H9 (cell line): Measurements from ENCODE around the gene PPM1M. TPM values are rescaled to one million over a fixed set of nuclear protein-coding genes. Genes with fewer than 3 reads are reported as not detected.

ENCODE experiments used
- DNase-seq: peaks from one replicate; pipeline ENCODE4 v3.0.0-alpha.2; 2017
- H2AFZ ChIP-seq: one replicate; pipeline ENCODE4 v1.6.1; 2013; ENCODE audit warnings: mild to moderate bottlenecking, low read length, control low read depth, moderate library complexity
- H2AK5ac ChIP-seq: 2 replicates; pipeline ENCODE4 v1.6.1; 2013; ENCODE audit warnings: low read length, control low read depth, mixed read lengths; ENCODE audit not compliant: insufficient read length
- H2BK120ac ChIP-seq: one replicate; pipeline ENCODE4 v1.6.1; 2013; ENCODE audit warnings: low read depth, mild to moderate bottlenecking, low read length, control low read depth, inconsistent platforms; ENCODE audit not compliant: poor library complexity, severe bottlenecking
- H2BK12ac ChIP-seq: 2 replicates; pipeline ENCODE4 v1.6.1; 2013; ENCODE audit warnings: low read length, control low read depth, mixed read lengths, low read depth; ENCODE audit not compliant: insufficient read length
- H2BK15ac ChIP-seq: 2 replicates; pipeline ENCODE4 v1.6.1; 2013; ENCODE audit warnings: low read depth, low read length, control low read depth
- H2BK20ac ChIP-seq: one replicate; pipeline ENCODE4 v1.6.1; 2013; ENCODE audit warnings: low read depth, mild to moderate bottlenecking, low read length, control low read depth, inconsistent platforms; ENCODE audit not compliant: poor library complexity, severe bottlenecking
- H2BK5ac ChIP-seq: 2 replicates; pipeline ENCODE4 v1.6.1; 2013; ENCODE audit warnings: low read length, control low read depth, mixed read lengths; ENCODE audit not compliant: insufficient read length
- H3K14ac ChIP-seq: 2 replicates; pipeline ENCODE4 v1.6.1; 2013; ENCODE audit warnings: low read length, control low read depth; ENCODE audit not compliant: insufficient read depth
- H3K18ac ChIP-seq: 2 replicates; pipeline ENCODE4 v1.6.1; 2013; ENCODE audit warnings: low read depth, mild to moderate bottlenecking, mixed read lengths, low read length, control low read depth; ENCODE audit not compliant: insufficient read length
- H3K23ac ChIP-seq: 2 replicates; pipeline ENCODE4 v1.6.1; 2013; ENCODE audit warnings: low read length, control low read depth, mixed read lengths, low read depth; ENCODE audit not compliant: insufficient read length
- H3K23me2 ChIP-seq: 2 replicates; pipeline ENCODE4 v1.6.1; 2013; ENCODE audit warnings: low read depth, mild to moderate bottlenecking, mixed read lengths, low read length, control low read depth; ENCODE audit not compliant: insufficient read length, poor library complexity, severe bottlenecking
- H3K27ac ChIP-seq: 2 replicates; pipeline ENCODE4 v1.5.1; 2013; ENCODE audit warnings: low read length, control low read depth, mixed read lengths, low read depth; ENCODE audit not compliant: insufficient read length
- H3K27me3 ChIP-seq: 2 replicates; pipeline ENCODE4 v1.6.1; 2013; ENCODE audit warnings: low read length, control low read depth, inconsistent platforms; ENCODE audit not compliant: insufficient read depth
- H3K4ac ChIP-seq: 2 replicates; pipeline ENCODE4 v1.6.1; 2013; ENCODE audit warnings: low read depth, mild to moderate bottlenecking, control low read depth, inconsistent platforms, low read length, moderate library complexity
- H3K4me1 ChIP-seq: 2 replicates; pipeline ENCODE4 v1.6.1; 2013; ENCODE audit warnings: low read length, control low read depth, inconsistent platforms; ENCODE audit not compliant: insufficient read depth
- H3K4me2 ChIP-seq: 2 replicates; pipeline ENCODE4 v1.6.1; 2013; ENCODE audit warnings: low read length, control low read depth, mixed read lengths; ENCODE audit not compliant: insufficient read length, insufficient read depth
- H3K56ac ChIP-seq: 2 replicates; pipeline ENCODE4 v1.6.1; 2013; ENCODE audit warnings: low read depth, mild to moderate bottlenecking, mixed read lengths, low read length, control low read depth; ENCODE audit not compliant: insufficient read length
- H3K79me1 ChIP-seq: 2 replicates; pipeline ENCODE4 v1.6.1; 2013; ENCODE audit warnings: low read depth, mild to moderate bottlenecking, moderate library complexity, low read length, control low read depth, inconsistent platforms; ENCODE audit not compliant: insufficient read depth, poor library complexity, severe bottlenecking
- H3K79me2 ChIP-seq: 2 replicates; pipeline ENCODE4 v1.6.1; 2013; ENCODE audit warnings: low read length, control low read depth, inconsistent platforms; ENCODE audit not compliant: insufficient read depth
- H3K9ac ChIP-seq: 2 replicates; pipeline ENCODE4 v1.6.1; 2013; ENCODE audit warnings: low read length, control low read depth, mixed read lengths; ENCODE audit not compliant: insufficient read length; ENCODE audit errors: extremely low read depth
- H3K9me3 ChIP-seq: one replicate; pipeline ENCODE4 v1.6.1; 2013; ENCODE audit warnings: low read depth, low read length, inconsistent platforms; ENCODE audit not compliant: control insufficient read depth
- H3T11ph ChIP-seq: one replicate; pipeline ENCODE4 v1.6.1; 2013; ENCODE audit warnings: mild to moderate bottlenecking, low read length, control low read depth, inconsistent platforms
- H4K20me1 ChIP-seq: one replicate; pipeline ENCODE4 v1.6.1; 2013; ENCODE audit not compliant: control insufficient read depth, insufficient read length, insufficient read depth
- H4K5ac ChIP-seq: 2 replicates; pipeline ENCODE4 v1.6.1; 2013; ENCODE audit warnings: low read depth, mild to moderate bottlenecking, mixed read lengths, low read length, control low read depth; ENCODE audit not compliant: insufficient read length
- H4K8ac ChIP-seq: replicated peaks from 2 replicates; pipeline ENCODE4 v1.6.1; 2013; ENCODE audit warnings: low read length, control low read depth, mixed read lengths, low read depth; ENCODE audit not compliant: insufficient read length
- H4K91ac ChIP-seq: 2 replicates; pipeline ENCODE4 v1.6.1; 2013; ENCODE audit warnings: low read depth, mild to moderate bottlenecking, moderate library complexity, mixed read lengths, low read length, control low read depth; ENCODE audit not compliant: insufficient read length
- H3K27ac Mint-ChIP-seq, 3 experiments: 2 replicates in 2 of 3; 3 replicates in 1 of 3; pipeline ENCODE4 v1.8.0; 2020 to 2021; ENCODE audit warnings: mixed read lengths in 3 of 3, mild to moderate bottlenecking in 1 of 3, moderate library complexity in 1 of 3
- H3K27me3 Mint-ChIP-seq: 2 replicates; pipeline ENCODE4 v1.8.0; 2021; ENCODE audit warnings: low read depth, mild to moderate bottlenecking, moderate library complexity, mixed read lengths
- H3K36me3 Mint-ChIP-seq, 3 experiments: 2 replicates in 2 of 3; 3 replicates in 1 of 3; pipeline ENCODE4 v1.8.0; 2020 to 2021; ENCODE audit warnings: low read depth in 3 of 3, mixed read lengths in 3 of 3; ENCODE audit not compliant: insufficient read depth in 1 of 3
- H3K4me1 Mint-ChIP-seq, 2 experiments: 2 replicates each; pipeline ENCODE4 v1.8.0; 2020; ENCODE audit warnings: mixed read lengths in 2 of 2
- H3K4me3 Mint-ChIP-seq, 2 experiments: 2 replicates in 1 of 2; 3 replicates in 1 of 2; pipeline ENCODE4 v1.8.0; 2020 to 2021; ENCODE audit warnings: mild to moderate bottlenecking in 2 of 2, mixed read lengths in 2 of 2, moderate library complexity in 1 of 2
- H3K9me3 Mint-ChIP-seq, 2 experiments: 2 replicates in 1 of 2; 3 replicates in 1 of 2; pipeline ENCODE4 v1.8.0; 2020; ENCODE audit warnings: mild to moderate bottlenecking in 2 of 2, mixed read lengths in 2 of 2, moderate library complexity in 1 of 2
- WGBS: extraction: QIAGEN DNeasy Blood & Tissue Kit; methylation state at CpG from one replicate; pipeline ENCODE4 v1.1.7; 2013; ENCODE audit warnings: missing lambda C conversion rate, low lambda C conversion rate, mixed read lengths; ENCODE audit not compliant: insufficient read length; ENCODE audit errors: extremely low coverage; 5-methylcytosine and 5-hydroxymethylcytosine counted together
- total RNA-seq: library from RNA; stranded (reverse); gene quantifications from 2 replicates; pipeline ENCODE4 v1.2.1, GENCODE V29; 2021
- TF ChIP-seq, protein P1 (sequence below): fragments of 200-600 bp; sonication (generic); conservative IDR thresholded peaks from 3 replicates; pipeline ENCODE4 v1.8.0; 2021; ENCODE audit warnings: antibody characterized with exemption, mild to moderate bottlenecking

Gene PPM1M
- total RNA-seq, 1 experiment from 2014 or later = 7.4 TPM

DNA sequence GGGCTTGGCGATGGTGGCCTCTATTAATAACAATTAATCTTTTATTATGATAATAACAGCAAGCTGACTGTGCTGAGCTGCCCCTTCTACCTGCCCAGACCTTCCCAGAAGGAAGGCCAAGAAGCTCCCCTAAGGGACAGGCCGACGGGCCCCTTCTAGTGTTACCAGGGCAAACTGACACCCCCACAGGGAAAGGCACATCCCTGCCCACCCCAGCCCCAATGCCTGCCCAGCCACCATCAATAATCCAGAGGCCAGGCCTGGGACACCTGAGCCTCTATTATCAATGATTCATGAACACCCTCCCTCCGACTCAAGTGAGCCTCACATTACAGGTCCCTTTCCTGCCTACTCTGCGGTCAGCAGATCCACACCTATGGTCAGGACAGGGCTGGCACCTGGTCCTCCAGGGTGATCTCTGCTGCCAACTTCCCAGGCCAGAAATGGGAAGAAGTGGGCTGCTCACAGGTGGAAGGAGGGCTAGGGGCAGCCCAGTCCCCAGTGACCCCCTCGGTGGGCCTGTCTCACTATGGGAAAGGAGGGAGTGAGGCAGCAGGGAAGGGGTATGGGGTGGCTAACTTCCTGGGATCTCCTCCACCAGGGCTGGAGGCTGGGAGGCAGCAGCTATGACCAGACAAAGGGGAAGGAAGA, 8.4 kb upstream of the PPM1M start:
- Histone ChIP-seq H2BK15ac (no peak overlapping the region), H2BK20ac (no peak overlapping the region), H3K4ac (no peak overlapping the region; the same call in 1 of the 2 replicates), H3K27ac (no peak overlapping the region), H3K4me2 (peak overlapping the region; percentile 99), H3K18ac (no peak overlapping the region), H3K14ac (peak overlapping the region; percentile 61; the same call in 1 of the 2 replicates), H3K9me3 (no peaks in the 10 kb centered on the region), H3K79me2 (peaks cover 5% of the 10 kb centered on the region; the same call in 1 of the 2 replicates), H4K20me1 (no peaks in the 10 kb centered on the region), H3K23me2 (peaks cover 8% of the 10 kb centered on the region), H3K56ac (no peak overlapping the region), H2BK5ac (no peak overlapping the region), H2BK12ac (no peak overlapping the region), H2AFZ (no peak overlapping the region), H4K8ac (no peak overlapping the region), H3K23ac (no peak overlapping the region), H3K4me1 (peaks cover 15% of the 10 kb centered on the region), H3K27me3 (no peaks in the 10 kb centered on the region), H4K5ac (no peak overlapping the region), H3T11ph (no peak overlapping the region), H3K9ac (no peak overlapping the region), H3K79me1 (no peaks in the 10 kb centered on the region), H2AK5ac (no peak overlapping the region), H4K91ac (no peak overlapping the region), H2BK120ac (no peak overlapping the region)
- Mint-ChIP-seq H3K36me3 (peaks cover 0 to 21% (median 17%) of the 10 kb centered on the region in 3 experiments; a peak in 5 of 7 replicates), H3K9me3 (no peaks in the 10 kb centered on the region), H3K4me1 (peaks cover 39 to 47% of the 10 kb centered on the region in 2 experiments), H3K4me3 (peak overlapping the region; percentile 35 to 68; a peak in 4 of 5 replicates), H3K27ac (peak overlapping the region; percentile 55 to 63 (median 61); a peak in 3 of 7 replicates), H3K27me3 (peaks cover under 1% of the 10 kb centered on the region)
- TF ChIP-seq, protein P1, sequence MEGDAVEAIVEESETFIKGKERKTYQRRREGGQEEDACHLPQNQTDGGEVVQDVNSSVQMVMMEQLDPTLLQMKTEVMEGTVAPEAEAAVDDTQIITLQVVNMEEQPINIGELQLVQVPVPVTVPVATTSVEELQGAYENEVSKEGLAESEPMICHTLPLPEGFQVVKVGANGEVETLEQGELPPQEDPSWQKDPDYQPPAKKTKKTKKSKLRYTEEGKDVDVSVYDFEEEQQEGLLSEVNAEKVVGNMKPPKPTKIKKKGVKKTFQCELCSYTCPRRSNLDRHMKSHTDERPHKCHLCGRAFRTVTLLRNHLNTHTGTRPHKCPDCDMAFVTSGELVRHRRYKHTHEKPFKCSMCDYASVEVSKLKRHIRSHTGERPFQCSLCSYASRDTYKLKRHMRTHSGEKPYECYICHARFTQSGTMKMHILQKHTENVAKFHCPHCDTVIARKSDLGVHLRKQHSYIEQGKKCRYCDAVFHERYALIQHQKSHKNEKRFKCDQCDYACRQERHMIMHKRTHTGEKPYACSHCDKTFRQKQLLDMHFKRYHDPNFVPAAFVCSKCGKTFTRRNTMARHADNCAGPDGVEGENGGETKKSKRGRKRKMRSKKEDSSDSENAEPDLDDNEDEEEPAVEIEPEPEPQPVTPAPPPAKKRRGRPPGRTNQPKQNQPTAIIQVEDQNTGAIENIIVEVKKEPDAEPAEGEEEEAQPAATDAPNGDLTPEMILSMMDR = no peak
- no peak for DNase-seq
- WGBS = no CpG with 5 or more reads among the region's 6 CpGs
